K562 (cell line): Measurements from ENCODE around the gene TGFBR2. TPM values are rescaled to one million over a fixed set of nuclear protein-coding genes. Genes with fewer than 3 reads are reported as not detected.

Source experiments
- CHD4 ChIP-seq: fragments of 200-600 bp; sonication (generic); IDR thresholded peaks from 3 replicates; pipeline ENCODE4 v1.6.1; 2012; ENCODE audit warnings: low read depth, mild to moderate bottlenecking, mixed read lengths, low read length, inconsistent platforms; ENCODE audit not compliant: insufficient read depth, insufficient replicate concordance, poor library complexity, severe bottlenecking
- HDAC3 ChIP-seq: fragments of 450-650 bp; IDR thresholded peaks from 2 replicates; pipeline ENCODE4 v1.6.1; 2018; ENCODE audit warnings: borderline replicate concordance, mild to moderate bottlenecking, moderate library complexity; ENCODE audit not compliant: partially characterized antibody
- IFI16 ChIP-seq: fragments of 250-450 bp; sonication (Bioruptor Pico); IDR thresholded peaks from 2 replicates; pipeline ENCODE4 v2.1.2; 2022; ENCODE audit warnings: mild to moderate bottlenecking, inconsistent platforms
- RAD21 ChIP-seq, 2 experiments: fragments of 250-450 bp in 1 of 2; fragments of 450-650 bp in 1 of 2; sonication (Bioruptor Pico) in 1 of 2; formaldehyde crosslinking in 1 of 2; IDR thresholded peaks in 1 of 2; conservative IDR thresholded peaks in 1 of 2; 2 replicates each; pipeline versions ENCODE4 v1.4.0 to v1.8.0; 2020 to 2022; ENCODE audit warnings: mild to moderate bottlenecking in 2 of 2, moderate library complexity in 1 of 2
- SMC3 ChIP-seq: conservative IDR thresholded peaks from 2 replicates; pipeline ENCODE4 v1.6.1; 2011; ENCODE audit warnings: low read depth, low read length, improper control_type of control experiment; ENCODE audit not compliant: insufficient read depth
- polyA plus RNA-seq, 8 experiments: library from polyadenylated mRNA; depleted of rRNA in 4 of 8; stranded (reverse) in 5 of 8; unstranded in 3 of 8; fragments of >200 nt; fragmentation: Nextera tagmentation in 2 of 8; fragmentation: Illumina TruSeq in 1 of 8; extraction: Ambion mirVana in 2 of 8; extraction: Trizol in 1 of 8; gene quantifications; 2 replicates each; pipeline versions ENCODE4 v1.2.1 to v1.2.3, GENCODE V29; 2011 to 2014; ENCODE audit warnings: inconsistent platforms in 1 of 8, missing spikeins in 1 of 8
- total RNA-seq, 7 experiments: library from RNA; depleted of rRNA in 6 of 7; stranded (reverse); fragments of >200 nt in 6 of 7; fragmentation: Illumina TruSeq in 2 of 7; extraction: Trizol in 2 of 7; gene quantifications; 2 replicates each; pipeline versions ENCODE4 v1.2.1 to v1.2.3, GENCODE V29; 2011 to 2021; ENCODE audit warnings: low replicate concordance in 1 of 7
- TF ChIP-seq, protein P1 (sequence below), 2 experiments: fragments of 450-650 bp; formaldehyde crosslinking in 1 of 2; IDR thresholded peaks; 2 replicates each; pipeline versions ENCODE4 v1.4.0 to v1.6.1; 2014 to 2020; ENCODE audit warnings: mild to moderate bottlenecking in 2 of 2, borderline replicate concordance in 1 of 2, low read depth in 1 of 2
- TF ChIP-seq, protein P2 (sequence below): fragments of 250-450 bp; sonication (Bioruptor Pico); IDR thresholded peaks from 2 replicates; pipeline ENCODE4 v1.4.0; 2020
- TF ChIP-seq, protein P3 (sequence below): fragments of 450-650 bp; formaldehyde crosslinking; IDR thresholded peaks from 2 replicates; pipeline ENCODE4 v1.4.0; 2020; ENCODE audit warnings: mild to moderate bottlenecking, mixed read lengths
- TF ChIP-seq, protein P4 (sequence below), 3 experiments: IDR thresholded peaks in 2 of 3; conservative IDR thresholded peaks in 1 of 3; 2 replicates each; pipeline ENCODE4 v1.5.1; 2011 to 2012; ENCODE audit warnings: low read length in 3 of 3, mild to moderate bottlenecking in 3 of 3, control low read depth in 2 of 3, improper control_type of control experiment in 1 of 3, inconsistent platforms in 1 of 3, low read depth in 1 of 3, mixed read lengths in 1 of 3, moderate library complexity in 1 of 3; ENCODE audit not compliant: insufficient read depth in 2 of 3
- TF ChIP-seq, protein P5 (sequence below): fragments of 450-650 bp; formaldehyde crosslinking; IDR thresholded peaks from 2 replicates; pipeline ENCODE4 v1.4.0; 2020; ENCODE audit warnings: mild to moderate bottlenecking, moderate library complexity

TGFBR2 gene
- total and polyA plus RNA-seq, 9 of the 15 experiments (the other 6 are each of a cell fraction or from before 2014, with no cell fraction given): 0.11 to 0.84 (median 0.24) TPM

DNA sequence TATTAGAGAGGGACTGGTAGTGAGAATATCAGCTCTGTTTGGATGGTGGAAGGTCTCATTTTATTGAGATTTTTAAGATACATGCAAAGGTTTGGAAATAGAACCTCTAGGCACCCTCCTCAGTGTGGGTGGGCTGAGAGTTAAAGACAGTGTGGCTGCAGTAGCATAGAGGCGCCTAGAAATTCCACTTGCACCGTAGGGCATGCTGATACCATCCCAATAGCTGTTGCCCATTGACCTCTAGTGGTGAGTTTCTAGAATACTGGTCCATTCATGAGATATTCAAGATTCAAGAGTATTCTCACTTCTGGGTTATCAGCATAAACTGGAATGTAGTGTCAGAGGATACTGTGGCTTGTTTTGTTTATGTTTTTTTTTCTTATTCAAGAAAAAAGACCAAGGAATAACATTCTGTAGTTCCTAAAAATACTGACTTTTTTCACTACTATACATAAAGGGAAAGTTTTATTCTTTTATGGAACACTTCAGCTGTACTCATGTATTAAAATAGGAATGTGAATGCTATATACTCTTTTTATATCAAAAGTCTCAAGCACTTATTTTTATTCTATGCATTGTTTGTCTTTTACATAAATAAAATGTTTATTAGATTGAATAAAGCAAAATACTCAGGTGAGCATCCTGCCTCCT, 87.2 kb downstream of the TGFBR2 start (continued):
- TF ChIP-seq, protein P1, sequence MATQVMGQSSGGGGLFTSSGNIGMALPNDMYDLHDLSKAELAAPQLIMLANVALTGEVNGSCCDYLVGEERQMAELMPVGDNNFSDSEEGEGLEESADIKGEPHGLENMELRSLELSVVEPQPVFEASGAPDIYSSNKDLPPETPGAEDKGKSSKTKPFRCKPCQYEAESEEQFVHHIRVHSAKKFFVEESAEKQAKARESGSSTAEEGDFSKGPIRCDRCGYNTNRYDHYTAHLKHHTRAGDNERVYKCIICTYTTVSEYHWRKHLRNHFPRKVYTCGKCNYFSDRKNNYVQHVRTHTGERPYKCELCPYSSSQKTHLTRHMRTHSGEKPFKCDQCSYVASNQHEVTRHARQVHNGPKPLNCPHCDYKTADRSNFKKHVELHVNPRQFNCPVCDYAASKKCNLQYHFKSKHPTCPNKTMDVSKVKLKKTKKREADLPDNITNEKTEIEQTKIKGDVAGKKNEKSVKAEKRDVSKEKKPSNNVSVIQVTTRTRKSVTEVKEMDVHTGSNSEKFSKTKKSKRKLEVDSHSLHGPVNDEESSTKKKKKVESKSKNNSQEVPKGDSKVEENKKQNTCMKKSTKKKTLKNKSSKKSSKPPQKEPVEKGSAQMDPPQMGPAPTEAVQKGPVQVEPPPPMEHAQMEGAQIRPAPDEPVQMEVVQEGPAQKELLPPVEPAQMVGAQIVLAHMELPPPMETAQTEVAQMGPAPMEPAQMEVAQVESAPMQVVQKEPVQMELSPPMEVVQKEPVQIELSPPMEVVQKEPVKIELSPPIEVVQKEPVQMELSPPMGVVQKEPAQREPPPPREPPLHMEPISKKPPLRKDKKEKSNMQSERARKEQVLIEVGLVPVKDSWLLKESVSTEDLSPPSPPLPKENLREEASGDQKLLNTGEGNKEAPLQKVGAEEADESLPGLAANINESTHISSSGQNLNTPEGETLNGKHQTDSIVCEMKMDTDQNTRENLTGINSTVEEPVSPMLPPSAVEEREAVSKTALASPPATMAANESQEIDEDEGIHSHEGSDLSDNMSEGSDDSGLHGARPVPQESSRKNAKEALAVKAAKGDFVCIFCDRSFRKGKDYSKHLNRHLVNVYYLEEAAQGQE (IDR thresholded peaks at IDR 0.05; ENCODE audit: borderline replicate concordance): peak; percentile 22; the same call in 1 of the 2 replicates
- TF ChIP-seq, protein P1 (CRISPR knock-in tag; IDR thresholded peaks at IDR 0.05; ENCODE audit: low read depth): no peak
- TF ChIP-seq HDAC3 (no peak), RAD21 (CRISPR knock-in tag; conservative IDR thresholded peaks at IDR 0.05 in 1 of 2, IDR thresholded peaks at IDR 0.05 in 1 of 2) (peak; percentile 85 to 89), SMC3 (0 out of 2 replicates have a peak, but pooled peaks have one; percentile 24), IFI16 (CRISPR knock-in tag) (no peak), CHD4 (no peak)
- TF ChIP-seq, protein P2, sequence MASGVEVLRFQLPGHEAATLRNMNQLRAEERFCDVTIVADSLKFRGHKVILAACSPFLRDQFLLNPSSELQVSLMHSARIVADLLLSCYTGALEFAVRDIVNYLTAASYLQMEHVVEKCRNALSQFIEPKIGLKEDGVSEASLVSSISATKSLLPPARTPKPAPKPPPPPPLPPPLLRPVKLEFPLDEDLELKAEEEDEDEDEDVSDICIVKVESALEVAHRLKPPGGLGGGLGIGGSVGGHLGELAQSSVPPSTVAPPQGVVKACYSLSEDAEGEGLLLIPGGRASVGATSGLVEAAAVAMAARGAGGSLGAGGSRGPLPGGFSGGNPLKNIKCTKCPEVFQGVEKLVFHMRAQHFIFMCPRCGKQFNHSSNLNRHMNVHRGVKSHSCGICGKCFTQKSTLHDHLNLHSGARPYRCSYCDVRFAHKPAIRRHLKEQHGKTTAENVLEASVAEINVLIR (CRISPR knock-in tag): no peak
- TF ChIP-seq, protein P3, sequence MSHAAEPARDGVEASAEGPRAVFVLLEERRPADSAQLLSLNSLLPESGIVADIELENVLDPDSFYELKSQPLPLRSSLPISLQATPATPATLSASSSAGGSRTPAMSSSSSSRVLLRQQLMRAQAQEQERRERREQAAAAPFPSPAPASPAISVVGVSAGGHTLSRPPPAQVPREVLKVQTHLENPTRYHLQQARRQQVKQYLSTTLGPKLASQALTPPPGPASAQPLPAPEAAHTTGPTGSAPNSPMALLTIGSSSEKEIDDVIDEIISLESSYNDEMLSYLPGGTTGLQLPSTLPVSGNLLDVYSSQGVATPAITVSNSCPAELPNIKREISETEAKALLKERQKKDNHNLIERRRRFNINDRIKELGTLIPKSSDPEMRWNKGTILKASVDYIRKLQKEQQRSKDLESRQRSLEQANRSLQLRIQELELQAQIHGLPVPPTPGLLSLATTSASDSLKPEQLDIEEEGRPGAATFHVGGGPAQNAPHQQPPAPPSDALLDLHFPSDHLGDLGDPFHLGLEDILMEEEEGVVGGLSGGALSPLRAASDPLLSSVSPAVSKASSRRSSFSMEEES: no peak
- TF ChIP-seq, protein P4, sequence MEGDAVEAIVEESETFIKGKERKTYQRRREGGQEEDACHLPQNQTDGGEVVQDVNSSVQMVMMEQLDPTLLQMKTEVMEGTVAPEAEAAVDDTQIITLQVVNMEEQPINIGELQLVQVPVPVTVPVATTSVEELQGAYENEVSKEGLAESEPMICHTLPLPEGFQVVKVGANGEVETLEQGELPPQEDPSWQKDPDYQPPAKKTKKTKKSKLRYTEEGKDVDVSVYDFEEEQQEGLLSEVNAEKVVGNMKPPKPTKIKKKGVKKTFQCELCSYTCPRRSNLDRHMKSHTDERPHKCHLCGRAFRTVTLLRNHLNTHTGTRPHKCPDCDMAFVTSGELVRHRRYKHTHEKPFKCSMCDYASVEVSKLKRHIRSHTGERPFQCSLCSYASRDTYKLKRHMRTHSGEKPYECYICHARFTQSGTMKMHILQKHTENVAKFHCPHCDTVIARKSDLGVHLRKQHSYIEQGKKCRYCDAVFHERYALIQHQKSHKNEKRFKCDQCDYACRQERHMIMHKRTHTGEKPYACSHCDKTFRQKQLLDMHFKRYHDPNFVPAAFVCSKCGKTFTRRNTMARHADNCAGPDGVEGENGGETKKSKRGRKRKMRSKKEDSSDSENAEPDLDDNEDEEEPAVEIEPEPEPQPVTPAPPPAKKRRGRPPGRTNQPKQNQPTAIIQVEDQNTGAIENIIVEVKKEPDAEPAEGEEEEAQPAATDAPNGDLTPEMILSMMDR (IDR thresholded peaks at IDR 0.05 in 2 of 3, conservative IDR thresholded peaks at IDR 0.05 in 1 of 3; ENCODE audit: insufficient read depth in 2 of 3, low read depth in 1 of 3, low read length in 3 of 3): peak in 2 of 3 experiments; percentile 46 to 54; a peak in 4 of 6 replicates
- TF ChIP-seq, protein P5, sequence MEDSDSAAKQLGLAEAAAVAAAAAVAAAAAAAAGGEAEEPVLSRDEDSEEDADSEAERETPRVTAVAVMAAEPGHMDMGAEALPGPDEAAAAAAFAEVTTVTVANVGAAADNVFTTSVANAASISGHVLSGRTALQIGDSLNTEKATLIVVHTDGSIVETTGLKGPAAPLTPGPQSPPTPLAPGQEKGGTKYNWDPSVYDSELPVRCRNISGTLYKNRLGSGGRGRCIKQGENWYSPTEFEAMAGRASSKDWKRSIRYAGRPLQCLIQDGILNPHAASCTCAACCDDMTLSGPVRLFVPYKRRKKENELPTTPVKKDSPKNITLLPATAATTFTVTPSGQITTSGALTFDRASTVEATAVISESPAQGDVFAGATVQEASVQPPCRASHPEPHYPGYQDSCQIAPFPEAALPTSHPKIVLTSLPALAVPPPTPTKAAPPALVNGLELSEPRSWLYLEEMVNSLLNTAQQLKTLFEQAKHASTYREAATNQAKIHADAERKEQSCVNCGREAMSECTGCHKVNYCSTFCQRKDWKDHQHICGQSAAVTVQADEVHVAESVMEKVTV (CRISPR knock-in tag): peak; percentile 77
